HepG2 (cell line): ENCODE measurements around the gene DGCR6.
"Not testable (repeated sequence)": the region's sequence is repeated elsewhere in the genome, so short reads cannot be mapped to it uniquely, and the experiment has no call there.

Source experiments
- RAD21 ChIP-seq: fragments of 450-650 bp; formaldehyde crosslinking; IDR thresholded peaks from 2 replicates; pipeline ENCODE4 v1.5.0; 2020; ENCODE audit warnings: mild to moderate bottlenecking
- RXRA ChIP-seq: sonication (generic); formaldehyde crosslinking; IDR thresholded peaks from 2 replicates; pipeline ENCODE4 v1.5.1; 2020; ENCODE audit warnings: missing genetic modification reagents
- TF ChIP-seq, protein P1 (sequence below): sonication (generic); formaldehyde crosslinking; IDR thresholded peaks from 2 replicates; pipeline ENCODE4 v1.5.0; 2020; ENCODE audit warnings: mild to moderate bottlenecking, missing genetic modification reagents, moderate library complexity

DNA sequence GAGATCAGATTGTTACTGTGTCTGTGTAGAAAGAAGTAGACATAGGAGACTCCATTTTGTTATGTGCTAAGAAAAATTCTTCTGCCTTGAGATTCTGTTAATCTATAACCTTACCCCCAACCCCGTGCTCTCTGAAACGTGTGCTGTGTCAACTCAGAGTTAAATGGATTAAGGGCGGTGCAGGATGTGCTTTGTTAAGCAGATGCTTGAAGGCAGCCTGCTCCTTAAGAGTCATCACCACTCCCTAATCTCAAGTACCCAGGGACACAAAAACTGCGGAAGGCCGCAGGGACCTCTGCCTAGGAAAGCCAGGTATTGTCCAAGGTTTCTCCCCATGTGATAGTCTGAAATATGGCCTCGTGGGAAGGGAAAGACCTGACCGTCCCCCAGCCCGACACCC, 32.6 kb downstream of the DGCR6 start:
- not testable (repeated sequence) for TF ChIP-seq RAD21, RXRA (CRISPR knock-in tag)
- TF ChIP-seq, protein P1, sequence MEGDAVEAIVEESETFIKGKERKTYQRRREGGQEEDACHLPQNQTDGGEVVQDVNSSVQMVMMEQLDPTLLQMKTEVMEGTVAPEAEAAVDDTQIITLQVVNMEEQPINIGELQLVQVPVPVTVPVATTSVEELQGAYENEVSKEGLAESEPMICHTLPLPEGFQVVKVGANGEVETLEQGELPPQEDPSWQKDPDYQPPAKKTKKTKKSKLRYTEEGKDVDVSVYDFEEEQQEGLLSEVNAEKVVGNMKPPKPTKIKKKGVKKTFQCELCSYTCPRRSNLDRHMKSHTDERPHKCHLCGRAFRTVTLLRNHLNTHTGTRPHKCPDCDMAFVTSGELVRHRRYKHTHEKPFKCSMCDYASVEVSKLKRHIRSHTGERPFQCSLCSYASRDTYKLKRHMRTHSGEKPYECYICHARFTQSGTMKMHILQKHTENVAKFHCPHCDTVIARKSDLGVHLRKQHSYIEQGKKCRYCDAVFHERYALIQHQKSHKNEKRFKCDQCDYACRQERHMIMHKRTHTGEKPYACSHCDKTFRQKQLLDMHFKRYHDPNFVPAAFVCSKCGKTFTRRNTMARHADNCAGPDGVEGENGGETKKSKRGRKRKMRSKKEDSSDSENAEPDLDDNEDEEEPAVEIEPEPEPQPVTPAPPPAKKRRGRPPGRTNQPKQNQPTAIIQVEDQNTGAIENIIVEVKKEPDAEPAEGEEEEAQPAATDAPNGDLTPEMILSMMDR (CRISPR knock-in tag): not testable (repeated sequence)
